ENCODE measurements around the gene BLMH. TPM values are rescaled to one million over a fixed set of nuclear protein-coding genes. Genes with fewer than 3 reads are reported as not detected.

Gene BLMH
- total and polyA plus RNA-seq, 9 donors, result 12.9 to 32.0 (median 23.1) TPM

DNA sequence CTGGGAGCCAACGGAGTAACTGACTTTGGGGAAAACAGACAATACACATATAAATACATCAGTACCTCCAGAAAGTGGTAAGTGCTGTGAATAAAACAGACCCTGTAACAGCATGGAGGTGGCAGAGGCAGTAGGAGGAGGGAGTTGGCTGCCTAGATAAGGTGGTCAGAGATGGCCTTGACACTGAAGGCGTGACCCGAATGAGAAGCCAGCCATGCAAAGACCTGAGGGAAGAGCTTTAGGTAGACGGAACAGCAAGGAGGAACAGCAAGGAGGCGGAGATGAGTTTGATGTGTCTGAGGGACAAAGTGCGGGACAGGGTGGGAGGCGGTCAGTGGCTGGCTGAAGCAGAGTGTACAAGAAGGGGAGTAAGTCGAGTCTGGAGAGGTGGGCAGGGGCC, 48.2 kb downstream of the BLMH start:
- DNase-seq, result no peak
- intact Hi-C loops (cut with DNase I), result no loop called here
- Histone ChIP-seq H3K27ac (no peak overlapping the region), H3K4me3 (no peak overlapping the region), H3K9me3 (no peaks in the 10 kb centered on the region), H3K27me3 (no peaks in the 10 kb centered on the region), H3K36me3 (no peaks in the 10 kb centered on the region), H3K4me1 (ENCODE audit: insufficient read depth) (no peaks in the 10 kb centered on the region)
- WGBS, 3 donors, result 76 to 81% (median 80%) methylated on average over 8 of the region's 8 CpGs
- TF ChIP-seq, protein P1, sequence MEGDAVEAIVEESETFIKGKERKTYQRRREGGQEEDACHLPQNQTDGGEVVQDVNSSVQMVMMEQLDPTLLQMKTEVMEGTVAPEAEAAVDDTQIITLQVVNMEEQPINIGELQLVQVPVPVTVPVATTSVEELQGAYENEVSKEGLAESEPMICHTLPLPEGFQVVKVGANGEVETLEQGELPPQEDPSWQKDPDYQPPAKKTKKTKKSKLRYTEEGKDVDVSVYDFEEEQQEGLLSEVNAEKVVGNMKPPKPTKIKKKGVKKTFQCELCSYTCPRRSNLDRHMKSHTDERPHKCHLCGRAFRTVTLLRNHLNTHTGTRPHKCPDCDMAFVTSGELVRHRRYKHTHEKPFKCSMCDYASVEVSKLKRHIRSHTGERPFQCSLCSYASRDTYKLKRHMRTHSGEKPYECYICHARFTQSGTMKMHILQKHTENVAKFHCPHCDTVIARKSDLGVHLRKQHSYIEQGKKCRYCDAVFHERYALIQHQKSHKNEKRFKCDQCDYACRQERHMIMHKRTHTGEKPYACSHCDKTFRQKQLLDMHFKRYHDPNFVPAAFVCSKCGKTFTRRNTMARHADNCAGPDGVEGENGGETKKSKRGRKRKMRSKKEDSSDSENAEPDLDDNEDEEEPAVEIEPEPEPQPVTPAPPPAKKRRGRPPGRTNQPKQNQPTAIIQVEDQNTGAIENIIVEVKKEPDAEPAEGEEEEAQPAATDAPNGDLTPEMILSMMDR (IDR thresholded peaks at IDR 0.05), result no peak
- TF ChIP-seq EP300 (IDR thresholded peaks at IDR 0.05), result no peak
- TF ChIP-seq POLR2A (IDR thresholded peaks at IDR 0.05), result no peak

DNA sequence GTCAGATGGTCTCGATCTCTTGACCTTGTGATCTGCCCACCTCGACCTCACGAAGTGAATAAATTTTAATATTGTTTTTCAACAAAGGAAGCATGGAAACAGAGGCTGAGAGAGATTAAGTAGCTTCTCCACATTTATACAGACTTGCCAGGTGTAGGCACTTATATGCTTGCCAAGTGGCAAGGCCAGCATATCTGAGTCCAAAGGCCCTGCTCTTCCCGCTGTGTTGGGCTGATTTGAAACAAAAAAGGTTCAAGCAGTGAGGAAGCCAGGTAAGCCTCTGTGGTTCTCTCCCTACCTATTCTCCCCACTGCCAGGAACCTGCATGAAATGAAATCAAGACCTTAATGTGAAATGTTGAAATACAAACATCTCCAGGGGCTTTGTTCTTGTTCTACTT, 48.7 kb downstream of the BLMH start:
- Histone ChIP-seq H3K27ac (no peak overlapping the region), H3K4me1 (ENCODE audit: insufficient read depth) (no peaks in the 10 kb centered on the region), H3K4me3 (no peak overlapping the region), H3K9me3 (no peaks in the 10 kb centered on the region), H3K27me3 (no peaks in the 10 kb centered on the region), H3K36me3 (no peaks in the 10 kb centered on the region)
- no peak for DNase-seq
- 88 to 94% (median 92%) methylated on average over 4 of the region's 4 CpGs for WGBS, 3 donors
- TF ChIP-seq EP300 (IDR thresholded peaks at IDR 0.05) (no peak), POLR2A (IDR thresholded peaks at IDR 0.05) (no peak)
- TF ChIP-seq, protein P1 (IDR thresholded peaks at IDR 0.05), result no peak
- intact Hi-C loops (cut with DNase I), result no loop called here

DNA sequence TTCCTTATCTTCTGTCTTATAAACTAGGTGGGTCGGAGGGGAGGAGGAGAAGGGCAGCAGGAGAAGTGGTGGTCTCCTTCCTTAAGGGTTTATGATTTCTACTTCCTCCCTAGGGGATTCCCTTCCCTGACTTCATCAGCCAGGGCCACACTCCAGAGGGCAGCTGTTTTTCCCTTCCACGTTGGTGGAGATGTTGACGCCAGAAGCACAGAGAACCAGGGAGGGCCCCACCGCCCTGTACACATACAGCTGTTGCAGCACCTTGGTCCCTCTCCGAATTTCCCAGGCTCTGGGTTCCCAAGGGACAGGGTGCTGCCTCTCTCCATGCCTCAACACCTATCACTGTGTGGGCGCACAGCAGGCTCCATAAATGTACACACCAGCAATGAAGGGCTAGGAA, 50.7 kb downstream of the BLMH start:
- Histone ChIP-seq H3K4me3 (no peak overlapping the region), H3K9me3 (no peaks in the 10 kb centered on the region), H3K27ac (no peak overlapping the region), H3K36me3 (no peaks in the 10 kb centered on the region), H3K4me1 (ENCODE audit: insufficient read depth) (no peaks in the 10 kb centered on the region), H3K27me3 (no peaks in the 10 kb centered on the region)
- TF ChIP-seq POLR2A (IDR thresholded peaks at IDR 0.05) (no peak), EP300 (IDR thresholded peaks at IDR 0.05) (no peak)
- TF ChIP-seq, protein P1 (IDR thresholded peaks at IDR 0.05), result no peak
- WGBS, 3 donors, result 64 to 82% (median 75%) methylated on average over 6 of the region's 6 CpGs
- intact Hi-C loops (cut with DNase I), result no loop called here
- DNase-seq, result no peak

DNA sequence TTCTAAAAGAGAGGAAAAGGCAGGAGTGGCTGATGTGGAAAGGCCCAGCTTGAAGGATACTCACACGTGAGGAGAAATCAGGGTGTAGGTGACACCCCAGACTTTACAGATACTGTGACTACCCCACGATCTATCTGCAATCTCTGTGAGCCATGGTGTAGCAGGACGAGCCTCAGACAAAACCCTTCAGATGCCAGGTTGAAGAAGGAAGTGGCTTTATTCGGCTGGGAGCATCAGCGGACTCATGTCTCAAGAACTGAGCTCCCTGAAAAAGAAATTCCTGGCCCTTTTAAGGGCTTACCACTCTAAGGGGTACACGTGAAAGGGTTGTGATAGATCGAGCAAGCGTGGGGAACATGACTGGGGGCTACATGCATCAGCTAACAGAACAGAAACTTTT, 51.6 kb downstream of the BLMH start:
- 79 to 91% (median 88%) methylated on average over 8 of the region's 8 CpGs for WGBS, 3 donors
- no peak overlapping the region for H3K4me3 ChIP-seq
- TF ChIP-seq EP300 (IDR thresholded peaks at IDR 0.05) (no peak), POLR2A (IDR thresholded peaks at IDR 0.05) (no peak)
- TF ChIP-seq, protein P1 (IDR thresholded peaks at IDR 0.05), result no peak
- no peaks in the 10 kb centered on the region for H3K27me3 ChIP-seq
- intact Hi-C loops (cut with DNase I), result no loop called here
- peaks cover 6% of the 10 kb centered on the region for H3K4me1 ChIP-seq (ENCODE audit: insufficient read depth)
- no peak overlapping the region for H3K27ac ChIP-seq
- H3K36me3 ChIP-seq, result no peaks in the 10 kb centered on the region
- no peaks in the 10 kb centered on the region for H3K9me3 ChIP-seq
- DNase-seq, result no peak

DNA sequence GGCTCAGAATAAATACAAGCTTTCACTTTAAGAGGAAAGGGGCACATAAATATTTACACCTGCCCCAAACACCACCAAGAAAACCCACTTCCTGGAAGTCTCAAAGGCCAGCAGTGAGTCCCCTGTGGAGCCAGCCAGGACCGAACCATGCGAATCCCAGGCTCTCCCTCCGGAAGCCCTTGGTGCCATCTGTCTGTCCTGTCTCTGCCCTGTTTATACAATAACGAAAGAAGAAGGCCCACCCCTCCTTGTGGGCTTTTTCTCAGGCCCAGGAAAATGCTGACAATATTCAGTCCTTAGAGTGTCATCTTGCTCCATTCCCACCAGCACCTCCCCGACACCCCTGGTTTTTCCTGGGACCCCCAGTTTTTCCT, 52.7 kb downstream of the BLMH start:
- H3K4me3 ChIP-seq, result no peak overlapping the region
- intact Hi-C loops (cut with DNase I), result no loop called here
- WGBS, 3 donors, result 72 to 85% (median 79%) methylated on average over 5 of the region's 5 CpGs
- no peak overlapping the region for H3K27ac ChIP-seq
- peaks cover 6% of the 10 kb centered on the region for H3K4me1 ChIP-seq (ENCODE audit: insufficient read depth)
- TF ChIP-seq POLR2A (IDR thresholded peaks at IDR 0.05) (no peak), EP300 (IDR thresholded peaks at IDR 0.05) (no peak)
- TF ChIP-seq, protein P1 (IDR thresholded peaks at IDR 0.05), result no peak
- DNase-seq, result no peak
- H3K9me3 ChIP-seq, result no peaks in the 10 kb centered on the region
- no peaks in the 10 kb centered on the region for H3K27me3 ChIP-seq
- H3K36me3 ChIP-seq, result no peaks in the 10 kb centered on the region

Data from ovary (tissue), 9 donors.